IMR-90 (cell line): ENCODE measurements around the gene CLC. TPM values are rescaled to one million over a fixed set of nuclear protein-coding genes. Genes with fewer than 3 reads are reported as not detected.

ENCODE experiments used
- ATAC-seq: fragments of 200-7000 bp; cut with Tn5 transposase; 2 replicates; pipeline ENCODE4 v1.9.1; 2020; ENCODE audit warnings: low read depth, mild to moderate bottlenecking, moderate library complexity
- BruUV-seq: library from RNA; stranded (reverse); fragments of 400-500 nt; replicated peaks from 2 replicates; lab custom pipeline; 2021; lab: Mats Ljungman, UMichigan
- CTCF ChIA-PET: fragments of 300-600 bp; formaldehyde crosslinking; extraction: SDS; loops from one replicate; lab custom pipeline; 2021; ENCODE audit warnings: antibody characterized with exemption; lab: Yijun Ruan, JAX
- POLR2A ChIA-PET: fragments of 300-600 bp; sonication (Branson Sonifier 250); formaldehyde crosslinking; loops from one replicate; lab custom pipeline; 2022; ENCODE audit warnings: antibody characterized with exemption; ENCODE audit not compliant: unreplicated experiment; lab: Charles Lee
- DNase-seq: peaks from one replicate; pipeline ENCODE4 v3.0.0; 2013
- H2AFZ ChIP-seq: replicated peaks from 2 replicates; pipeline ENCODE3; 2013; ENCODE audit warnings: low read length, mild to moderate bottlenecking; ENCODE audit not compliant: poor library complexity
- H2AK5ac ChIP-seq: 2 replicates; pipeline ENCODE4 v1.6.1; 2013; ENCODE audit warnings: low read depth, low read length, inconsistent platforms
- H2AK9ac ChIP-seq: replicated peaks from 2 replicates; pipeline ENCODE3; 2013; ENCODE audit warnings: mild to moderate bottlenecking, low read depth, low read length, moderate library complexity; ENCODE audit not compliant: poor library complexity
- H2BK120ac ChIP-seq: 2 replicates; pipeline ENCODE4 v1.6.1; 2013; ENCODE audit warnings: low read depth, low read length, inconsistent platforms
- H2BK15ac ChIP-seq: 3 replicates; pipeline ENCODE4 v1.6.1; 2013; ENCODE audit warnings: low read depth, low read length, inconsistent platforms
- H2BK20ac ChIP-seq: 2 replicates; pipeline ENCODE4 v1.6.1; 2013; ENCODE audit warnings: low read depth, mild to moderate bottlenecking, inconsistent platforms, low read length, moderate library complexity
- H2BK5ac ChIP-seq: 2 replicates; pipeline ENCODE4 v1.6.1; 2013; ENCODE audit warnings: mild to moderate bottlenecking, low read depth, low read length, inconsistent platforms; ENCODE audit not compliant: poor library complexity, severe bottlenecking
- H3K14ac ChIP-seq: replicated peaks from 2 replicates; pipeline ENCODE4 v1.6.1; 2013; ENCODE audit warnings: low read depth, low read length, inconsistent platforms
- H3K18ac ChIP-seq: 2 replicates; pipeline ENCODE4 v1.6.1; 2013; ENCODE audit warnings: low read depth, low read length, control low read depth
- H3K23ac ChIP-seq: 2 replicates; pipeline ENCODE4 v1.6.1; 2013; ENCODE audit warnings: low read depth, low read length, inconsistent platforms
- H3K27ac ChIP-seq: 2 replicates; pipeline ENCODE4 v1.5.1; 2013; ENCODE audit warnings: mild to moderate bottlenecking, control low read depth, low read length; ENCODE audit not compliant: insufficient read depth
- H3K27me3 ChIP-seq: 2 replicates; pipeline ENCODE4 v1.6.1; 2013; ENCODE audit warnings: low read length; ENCODE audit not compliant: control insufficient read depth, insufficient read depth
- H3K36me3 ChIP-seq: 2 replicates; pipeline ENCODE4 v1.6.1; 2013; ENCODE audit warnings: low read length, mixed read lengths; ENCODE audit not compliant: control insufficient read depth, insufficient read depth
- H3K4ac ChIP-seq: 2 replicates; pipeline ENCODE4 v1.6.1; 2013; ENCODE audit warnings: low read depth, low read length, inconsistent platforms
- H3K4me1 ChIP-seq: 2 replicates; pipeline ENCODE4 v1.6.1; 2013; ENCODE audit warnings: low read length, mixed read lengths; ENCODE audit not compliant: control insufficient read depth, insufficient read depth
- H3K4me2 ChIP-seq: 2 replicates; pipeline ENCODE4 v1.6.1; 2013; ENCODE audit warnings: low read depth, mild to moderate bottlenecking, control low read depth, low read length, moderate library complexity
- H3K4me3 ChIP-seq: 2 replicates; pipeline ENCODE4 v1.5.1; 2013; ENCODE audit warnings: low read depth, mild to moderate bottlenecking, control low read depth, low read length, moderate library complexity; ENCODE audit not compliant: insufficient read depth
- H3K56ac ChIP-seq: 2 replicates; pipeline ENCODE4 v1.6.1; 2013; ENCODE audit warnings: low read length, inconsistent platforms; ENCODE audit not compliant: insufficient read depth; ENCODE audit errors: extremely low read depth
- H3K79me1 ChIP-seq, 2 experiments: 2 replicates each; pipeline ENCODE4 v1.6.1; 2013; ENCODE audit warnings: low read length in 2 of 2, inconsistent platforms in 1 of 2, low read depth in 1 of 2
- H3K9ac ChIP-seq: 2 replicates; pipeline ENCODE4 v1.6.1; 2013; ENCODE audit warnings: low read depth, low read length, control low read depth
- H3K9me1 ChIP-seq: 2 replicates; pipeline ENCODE4 v1.6.1; 2013; ENCODE audit warnings: low read length, inconsistent platforms; ENCODE audit not compliant: insufficient read depth
- H3K9me3 ChIP-seq: 2 replicates; pipeline ENCODE4 v1.6.1; 2013; ENCODE audit warnings: low read length; ENCODE audit not compliant: control insufficient read depth, insufficient read depth
- H4K20me1 ChIP-seq: 2 replicates; pipeline ENCODE4 v1.6.1; 2013; ENCODE audit warnings: low read length, inconsistent platforms; ENCODE audit not compliant: insufficient read depth
- H4K5ac ChIP-seq: 2 replicates; pipeline ENCODE4 v1.6.1; 2013; ENCODE audit warnings: mild to moderate bottlenecking, low read depth, low read length, control low read depth
- H4K8ac ChIP-seq, 2 experiments: 2 replicates each; pipeline ENCODE4 v1.6.1; 2013; ENCODE audit warnings: low read depth in 2 of 2, low read length in 2 of 2, control low read depth in 1 of 2, inconsistent platforms in 1 of 2
- H4K91ac ChIP-seq: 2 replicates; pipeline ENCODE4 v1.6.1; 2013; ENCODE audit warnings: low read depth, low read length, inconsistent platforms; ENCODE audit not compliant: insufficient read depth
- CEBPB ChIP-seq: IDR thresholded peaks from 2 replicates; pipeline ENCODE4 v1.6.1; 2012; ENCODE audit warnings: low read depth, low read length, improper control_type of control experiment
- RAD21 ChIP-seq: IDR thresholded peaks from 2 replicates; pipeline ENCODE4 v1.6.1; 2012; ENCODE audit warnings: low read length, improper control_type of control experiment
- RFX5 ChIP-seq: IDR thresholded peaks from 2 replicates; pipeline ENCODE4 v1.8.0; 2012; ENCODE audit warnings: low read depth, mild to moderate bottlenecking, low read length, moderate library complexity
- SMC3 ChIP-seq: fragments of 150-350 bp; IDR thresholded peaks from 2 replicates; pipeline ENCODE4 v1.6.1; 2016; ENCODE audit warnings: low read depth, mild to moderate bottlenecking, antibody characterized with exemption, low read length, moderate library complexity
- WGBS, 2 experiments: methylation state at CpG; one replicate each; pipeline versions ENCODE4 v1.1.5 to v1.1.7; 2013; ENCODE audit warnings: missing lambda C conversion rate in 2 of 2; ENCODE audit not compliant: insufficient read length in 1 of 2; ENCODE audit errors: extremely low coverage in 2 of 2; 5-methylcytosine and 5-hydroxymethylcytosine counted together
- dilution Hi-C: fragments of 300-500 bp; cut with HindIII; formaldehyde crosslinking; loops from one replicate; pipeline ENCODE4 v1.14.3; 2018; ENCODE audit warnings: low sequenced_read_pairs; ENCODE audit not compliant: unreplicated experiment
- in situ Hi-C: fragments of 300-500 bp; cut with MboI; formaldehyde crosslinking; loops from 3 replicates; pipeline ENCODE4 v1.14.3; 2019; ENCODE audit warnings: low sequenced_read_pairs, inconsistent platforms, mixed read lengths
- intact Hi-C: fragments of 100-400 bp; cut with micrococcal nuclease; formaldehyde crosslinking; loops from 2 replicates; pipeline ENCODE4 v1.10.0; 2022
- polyA plus RNA-seq, 3 experiments: library from polyadenylated mRNA; depleted of rRNA; stranded (reverse); fragments of >200 nt; gene quantifications; 2 replicates each; pipeline ENCODE4 v1.2.3, GENCODE V29; 2012; ENCODE audit warnings: low replicate concordance in 1 of 3
- total RNA-seq: library from RNA; depleted of rRNA; stranded (reverse); fragments of >200 nt; gene quantifications from 2 replicates; pipeline ENCODE4 v1.2.3, GENCODE V29; 2012

The CLC gene
- total and polyA plus RNA-seq, 2 of the 4 experiments (the other 2 are of a cell fraction) = not detected

DNA sequence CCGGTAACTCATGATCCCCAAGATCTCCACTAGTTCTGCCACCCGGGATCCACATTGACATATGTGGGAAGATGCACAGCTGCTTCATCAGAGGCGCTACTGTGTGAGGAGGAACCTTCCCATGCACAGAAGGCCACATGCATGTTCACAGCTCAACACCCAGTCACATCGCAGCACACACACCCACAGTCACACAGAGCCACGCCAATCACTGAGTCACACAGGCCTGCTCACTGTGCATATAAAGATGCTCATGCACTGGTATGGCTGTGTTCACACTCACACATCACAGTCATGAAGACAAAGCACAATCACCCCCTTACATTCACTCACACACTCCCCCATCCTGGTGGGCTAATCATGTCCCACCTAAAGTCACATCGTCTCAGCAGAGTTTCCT lies 9.8 kb downstream of the CLC start:
- Histone ChIP-seq H4K20me1 (no peaks in the 10 kb centered on the region), H3K79me1 (no peaks in the 10 kb centered on the region), H3K9me3 (no peaks in the 10 kb centered on the region), H3K4me2 (no peak overlapping the region), H4K5ac (no peak overlapping the region), H3K4me3 (no peak overlapping the region), H2BK20ac (no peak overlapping the region), H2BK120ac (no peak overlapping the region), H3K36me3 (no peaks in the 10 kb centered on the region), H3K4me1 (no peaks in the 10 kb centered on the region), H3K14ac (no peak overlapping the region), H2AK9ac (no peak overlapping the region), H2AFZ (no peak overlapping the region), H3K23ac (no peak overlapping the region), H3K18ac (no peak overlapping the region), H3K27ac (no peak overlapping the region), H3K9ac (no peak overlapping the region), H2BK15ac (no peak overlapping the region), H4K91ac (no peak overlapping the region), H4K8ac (no peak overlapping the region), H2AK5ac (no peak overlapping the region), H3K9me1 (no peaks in the 10 kb centered on the region), H3K56ac (no peak overlapping the region), H2BK5ac (no peak overlapping the region), H3K4ac (no peak overlapping the region), H3K27me3 (no peaks in the 10 kb centered on the region)
- TF ChIP-seq RAD21 (no peak), RFX5 (no peak), SMC3 (no peak), CEBPB (no peak)
- WGBS, 2 experiments = 70% methylated on average over 4 of the region's 6 CpGs; no CpG with 5 or more reads in 1 of the 2 experiments
- POLR2A ChIA-PET = no interaction called here
- DNase-seq (no peak), ATAC-seq (no peak)
- intact Hi-C loops = no loop called here
- no TSS peak for BruUV-seq
- in situ Hi-C loops = no loop called here
- dilution Hi-C loops = no loop called here
- CTCF ChIA-PET = no interaction called here
